Uterus (tissue), 4 donors: ENCODE data around the gene C6orf52. TPM values are rescaled to one million over a fixed set of nuclear protein-coding genes. Genes with fewer than 3 reads are reported as not detected.
"Not testable (repeated sequence)": the region's sequence is repeated elsewhere in the genome, so short reads cannot be mapped to it uniquely, and the experiment has no call there.

Source experiments
- DNase-seq, 2 donors: peaks; one replicate each; pipeline ENCODE4 v3.0.0-alpha.2; 2019 to 2020
- H3K27ac ChIP-seq, 2 donors: fragments of 200-600 bp; sonication (generic); 1 replicate in 1 of 2; 2 replicates in 1 of 2; pipeline ENCODE4 v1.5.1; 2016 to 2018
- H3K27me3 ChIP-seq, 2 donors: fragments of 200-600 bp; sonication (generic); one replicate each; pipeline ENCODE4 v1.5.1; 2018 to 2019; ENCODE audit warnings: control low read depth in 1 of 2
- H3K36me3 ChIP-seq, 2 donors: fragments of 200-600 bp; sonication (generic); one replicate each; pipeline ENCODE4 v1.5.1; 2019; ENCODE audit warnings: control low read depth in 1 of 2
- H3K4me1 ChIP-seq, 2 donors: fragments of 200-600 bp; sonication (generic); one replicate each; pipeline ENCODE4 v1.5.1; 2018 to 2019; ENCODE audit warnings: control low read depth in 1 of 2
- H3K4me3 ChIP-seq, 2 donors: fragments of 200-600 bp; sonication (generic); 1 replicate in 1 of 2; 2 replicates in 1 of 2; pipeline ENCODE4 v1.5.1; 2018 to 2019; ENCODE audit warnings: mild to moderate bottlenecking in 1 of 2
- H3K9me3 ChIP-seq, 2 donors: fragments of 200-600 bp; sonication (generic); one replicate each; pipeline ENCODE4 v1.5.1; 2019; ENCODE audit warnings: control low read depth in 1 of 2
- CTCF ChIP-seq, 4 experiments: fragments of 200-600 bp in 2 of 4; fragments of 450-650 bp in 2 of 4; sonication (generic) in 2 of 4; IDR thresholded peaks; one replicate each; pipeline ENCODE4 v1.5.1; 2016 to 2019; ENCODE audit warnings: antibody characterized with exemption in 4 of 4, mild to moderate bottlenecking in 2 of 4, moderate library complexity in 1 of 4
- POLR2A ChIP-seq, 2 donors: fragments of 450-650 bp; IDR thresholded peaks; one replicate each; pipeline ENCODE4 v1.6.1; 2016; ENCODE audit warnings: antibody characterized with exemption in 2 of 2, mild to moderate bottlenecking in 1 of 2, moderate library complexity in 1 of 2
- intact Hi-C: fragments of 100-400 bp; cut with DNase I; formaldehyde crosslinking; loops from one replicate; pipeline ENCODE4 v1.15.1; 2023; ENCODE audit warnings: low total_unique reads
- total RNA-seq, 4 donors: library from RNA; depleted of rRNA in 3 of 4; stranded (reverse); fragments of >200 nt in 3 of 4; gene quantifications; one replicate each; pipeline versions ENCODE4 v1.1.0 to v1.2.4, GENCODE V29; 2014 to 2023
- donor health status: DM: yes; HTN: yes; CAD: no.

The C6orf52 gene
- total RNA-seq, 4 donors from 2014 or later = 79.7 TPM; not detected in 3

- DNase-seq = no peak
- intact Hi-C loops = no loop called here
- Histone ChIP-seq H3K9me3 (no peaks in the 10 kb centered on the region), H3K27ac (no peak overlapping the region), H3K4me3 (no peak overlapping the region), H3K4me1 (no peaks in the 10 kb centered on the region), H3K36me3 (no peaks in the 10 kb centered on the region), H3K27me3 (no peaks in the 10 kb centered on the region)
- TF ChIP-seq CTCF (IDR thresholded peaks at IDR 0.05) = no peak
These were observed 16.0 kb downstream of the C6orf52 start for GRCh38 chr6:10678456-10678855.

DNA sequence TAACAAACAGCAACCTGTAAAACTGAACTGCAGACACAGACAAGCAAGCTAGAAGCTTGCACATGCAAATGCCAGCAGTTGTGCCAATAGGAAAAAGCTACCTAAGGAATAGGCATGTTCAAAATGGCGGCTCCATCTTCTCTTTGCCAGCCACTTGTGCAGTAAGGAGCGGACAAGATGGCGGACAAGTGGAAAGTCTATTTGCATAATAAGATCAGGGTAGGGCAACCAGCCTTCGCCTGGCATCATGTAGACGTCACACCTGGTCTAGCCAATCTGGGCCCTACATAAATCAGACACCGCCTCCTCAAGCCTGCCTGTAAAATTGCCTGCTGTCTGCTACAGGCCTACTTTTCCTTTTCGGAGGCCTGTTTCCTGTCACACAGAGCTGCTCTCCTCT lies 18.0 kb downstream of the C6orf52 start:
- intact Hi-C loops = no loop called here
- no peak overlapping the region for H3K27ac ChIP-seq
- no peak for TF ChIP-seq POLR2A (IDR thresholded peaks at IDR 0.05)
- TF ChIP-seq CTCF (IDR thresholded peaks at IDR 0.05) = no peak
- DNase-seq = no peak
- H3K9me3 ChIP-seq = no peaks in the 10 kb centered on the region
- no peaks in the 10 kb centered on the region for H3K27me3 ChIP-seq
- no peak overlapping the region for H3K4me3 ChIP-seq
- H3K4me1 ChIP-seq = no peaks in the 10 kb centered on the region
- no peaks in the 10 kb centered on the region for H3K36me3 ChIP-seq

GRCh38 chr6:10668126-10668917 lies 26.1 kb downstream of the C6orf52 start:
- H3K9me3 ChIP-seq = no peaks in the 10 kb centered on the region
- intact Hi-C loops = no loop called here
- H3K27ac ChIP-seq = no peak overlapping the region
- H3K27me3 ChIP-seq = no peaks in the 10 kb centered on the region
- DNase-seq = no peak
- no peaks in the 10 kb centered on the region for H3K36me3 ChIP-seq
- no peaks in the 10 kb centered on the region for H3K4me1 ChIP-seq
- H3K4me3 ChIP-seq = no peak overlapping the region
- TF ChIP-seq CTCF (IDR thresholded peaks at IDR 0.05) (no peak), POLR2A (IDR thresholded peaks at IDR 0.05) (no peak)

DNA sequence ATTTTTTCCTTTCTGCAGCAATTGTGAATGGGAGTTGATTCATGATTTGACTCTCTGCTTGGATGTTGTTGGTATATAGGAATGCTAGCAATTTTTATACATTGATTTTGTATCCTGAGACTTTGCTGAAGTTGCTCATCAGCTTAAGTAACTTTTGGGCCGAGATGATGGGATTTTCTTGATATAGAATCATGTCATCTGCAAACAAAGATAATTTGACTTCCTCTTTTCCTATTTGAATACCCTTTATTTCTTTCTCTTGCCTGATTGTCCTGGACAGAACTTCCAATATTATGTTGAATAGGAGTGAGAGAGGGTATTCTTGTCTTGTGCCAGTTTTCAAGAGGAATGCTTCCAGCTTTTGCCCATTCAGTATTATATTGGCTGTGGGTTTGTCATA lies 28.8 kb downstream of the C6orf52 start:
- intact Hi-C loops, H3K27ac ChIP-seq, H3K4me1 ChIP-seq, H3K4me3 ChIP-seq, H3K36me3 ChIP-seq, DNase-seq, H3K9me3 ChIP-seq, H3K27me3 ChIP-seq: not testable (repeated sequence)

DNA sequence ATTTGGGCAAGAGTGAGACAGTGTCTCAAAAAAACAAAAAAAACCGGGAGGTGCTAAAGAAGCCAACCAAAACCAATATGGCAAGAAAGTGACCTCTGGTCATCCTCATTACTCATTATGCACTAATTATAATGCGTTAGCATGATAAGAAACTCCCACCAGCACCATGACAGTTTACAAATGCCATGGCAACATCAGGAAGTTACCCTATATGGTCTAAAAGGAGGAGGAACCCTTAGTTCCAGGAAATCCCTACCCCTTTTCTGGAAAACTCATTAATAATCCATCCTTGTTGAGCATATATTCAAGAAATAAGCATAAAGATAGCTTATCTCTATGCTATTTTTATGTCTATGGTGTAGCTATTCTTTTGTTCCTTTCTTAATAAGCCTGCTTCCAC lies 31.7 kb downstream of the C6orf52 start:
- intact Hi-C loops = no loop called here
- no peaks in the 10 kb centered on the region for H3K36me3 ChIP-seq
- no peak for TF ChIP-seq POLR2A (IDR thresholded peaks at IDR 0.05)
- TF ChIP-seq CTCF (IDR thresholded peaks at IDR 0.05) = no peak

More for the DNA sequence above, 31.7 kb downstream of the C6orf52 start:
- Histone ChIP-seq H3K27me3 (no peaks in the 10 kb centered on the region), H3K27ac (no peak overlapping the region), H3K9me3 (no peaks in the 10 kb centered on the region), H3K4me3 (no peak overlapping the region), H3K4me1 (no peaks in the 10 kb centered on the region)
- no peak for DNase-seq
